ENCODE data around the gene RGS2. TPM values are rescaled to one million over a fixed set of nuclear protein-coding genes. Genes with fewer than 3 reads are reported as not detected.

Gene RGS2
- total RNA-seq, 2 donors from 2014 or later = 14.1 to 14.2 TPM

DNA sequence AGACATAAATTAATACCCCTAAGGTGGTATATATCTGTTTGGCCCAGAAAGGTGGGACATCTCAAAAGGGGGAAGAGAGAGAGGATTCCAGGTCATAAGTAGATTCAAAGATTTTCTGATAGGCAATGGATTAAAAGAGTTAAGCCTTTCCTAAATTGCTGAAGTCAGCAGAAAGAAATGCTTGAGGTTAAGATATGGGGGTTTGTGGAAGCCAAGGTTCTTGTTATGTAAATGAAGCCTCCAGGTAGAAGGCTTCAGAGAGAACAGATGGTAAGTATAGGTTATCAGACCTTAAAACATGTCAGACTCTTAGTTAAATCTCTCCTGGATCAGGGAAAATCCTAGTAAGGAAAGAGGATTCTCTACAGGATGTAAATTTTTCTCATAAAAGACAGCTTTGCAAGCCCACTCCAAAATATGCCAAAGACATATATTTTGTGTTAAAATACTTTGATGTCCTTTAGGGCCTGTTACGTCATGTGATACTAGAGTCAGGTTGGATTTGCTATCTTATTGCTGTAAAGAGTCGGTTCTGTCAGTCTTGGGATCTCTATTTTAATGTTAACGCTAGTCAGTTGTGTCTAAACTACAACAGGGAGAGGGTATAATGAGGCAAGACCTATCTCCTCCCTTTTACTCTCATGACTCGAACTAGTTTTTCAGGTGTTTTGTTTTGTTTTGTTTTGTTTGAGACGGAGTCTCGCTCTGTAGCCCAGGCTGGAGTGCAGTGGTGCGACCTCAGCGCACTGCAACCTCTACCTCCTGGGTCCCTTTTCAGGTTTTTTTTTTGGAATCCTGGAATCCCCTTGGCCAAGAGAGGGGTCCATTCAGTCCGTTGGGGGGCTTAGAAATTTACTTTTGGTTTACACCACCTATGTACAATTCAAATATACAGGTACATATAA is 30.6 kb downstream of the RGS2 start:
- WGBS, 2 experiments (ENCODE audit: insufficient coverage in 1 of 2, insufficient read length in 1 of 2) = 74 to 80% methylated on average over 5 to 9 of the region's 9 CpGs
- no peaks in the 10 kb centered on the region for H3K36me3 Mint-ChIP-seq (ENCODE audit: low read depth)
- H3K9me3 ChIP-seq (ENCODE audit: control insufficient read depth, low read length) = no peaks in the 10 kb centered on the region
- H3K27ac ChIP-seq (ENCODE audit: low read depth, low read length) = no peak overlapping the region
- peaks cover 10% of the 10 kb centered on the region for H3K4me1 Mint-ChIP-seq
- no peak overlapping the region for H3K4me3 ChIP-seq (ENCODE audit: low read length)
- TF ChIP-seq, protein P1, sequence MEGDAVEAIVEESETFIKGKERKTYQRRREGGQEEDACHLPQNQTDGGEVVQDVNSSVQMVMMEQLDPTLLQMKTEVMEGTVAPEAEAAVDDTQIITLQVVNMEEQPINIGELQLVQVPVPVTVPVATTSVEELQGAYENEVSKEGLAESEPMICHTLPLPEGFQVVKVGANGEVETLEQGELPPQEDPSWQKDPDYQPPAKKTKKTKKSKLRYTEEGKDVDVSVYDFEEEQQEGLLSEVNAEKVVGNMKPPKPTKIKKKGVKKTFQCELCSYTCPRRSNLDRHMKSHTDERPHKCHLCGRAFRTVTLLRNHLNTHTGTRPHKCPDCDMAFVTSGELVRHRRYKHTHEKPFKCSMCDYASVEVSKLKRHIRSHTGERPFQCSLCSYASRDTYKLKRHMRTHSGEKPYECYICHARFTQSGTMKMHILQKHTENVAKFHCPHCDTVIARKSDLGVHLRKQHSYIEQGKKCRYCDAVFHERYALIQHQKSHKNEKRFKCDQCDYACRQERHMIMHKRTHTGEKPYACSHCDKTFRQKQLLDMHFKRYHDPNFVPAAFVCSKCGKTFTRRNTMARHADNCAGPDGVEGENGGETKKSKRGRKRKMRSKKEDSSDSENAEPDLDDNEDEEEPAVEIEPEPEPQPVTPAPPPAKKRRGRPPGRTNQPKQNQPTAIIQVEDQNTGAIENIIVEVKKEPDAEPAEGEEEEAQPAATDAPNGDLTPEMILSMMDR (conservative IDR thresholded peaks at IDR 0.05) = no peak
- no peak for DNase-seq
- H3K27me3 ChIP-seq (ENCODE audit: control insufficient read depth, insufficient read depth, low read length, poor library complexity, severe bottlenecking) = no peaks in the 10 kb centered on the region
- H3K27ac Mint-ChIP-seq = no peak overlapping the region
- H3K27me3 Mint-ChIP-seq (ENCODE audit: insufficient read depth) = no peaks in the 10 kb centered on the region
- no peak overlapping the region for H3K9ac ChIP-seq (ENCODE audit: extremely low read depth, low read length, poor library complexity, severe bottlenecking)
- H3K36me3 ChIP-seq (ENCODE audit: control insufficient read depth, insufficient read depth, low read length) = no peaks in the 10 kb centered on the region
- H3K9me3 Mint-ChIP-seq = no peaks in the 10 kb centered on the region
- H3K4me3 Mint-ChIP-seq = no peak overlapping the region
- no peaks in the 10 kb centered on the region for H3K4me1 ChIP-seq (ENCODE audit: control insufficient read depth, insufficient read depth, low read length)

GRCh38 chr1:192844360-192844759 is 35.5 kb downstream of the RGS2 start:
- WGBS, 2 experiments (ENCODE audit: insufficient coverage in 1 of 2, insufficient read length in 1 of 2) = 100% methylated on average over 1 of the region's 1 CpG; no CpG with 5 or more reads in 1 of the 2 experiments
- TF ChIP-seq, protein P1 (conservative IDR thresholded peaks at IDR 0.05) = no peak

DNA sequence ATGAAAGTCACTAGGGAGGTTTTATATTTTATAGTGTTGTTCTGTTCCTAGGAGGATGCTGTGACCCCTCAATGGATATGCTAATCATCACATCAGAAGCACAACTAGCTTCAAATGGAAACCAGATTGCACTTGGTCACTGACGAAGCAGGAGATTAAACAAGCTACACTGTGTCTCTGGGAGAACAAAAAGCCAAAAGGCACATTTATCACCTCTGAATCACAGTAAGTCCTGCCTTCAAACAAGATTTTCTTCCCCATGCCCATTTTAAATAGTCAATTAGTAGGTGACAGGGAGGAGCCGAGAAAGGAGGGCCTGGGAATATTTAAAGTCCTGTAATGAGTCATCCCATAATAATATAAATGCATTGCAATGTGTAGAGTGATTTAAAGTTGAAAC is 38.1 kb downstream of the RGS2 start:
- Histone ChIP-seq H3K4me3 (ENCODE audit: low read length) (no peak overlapping the region), H3K9ac (ENCODE audit: extremely low read depth, low read length, poor library complexity, severe bottlenecking) (no peak overlapping the region), H3K4me1 (ENCODE audit: control insufficient read depth, insufficient read depth, low read length) (no peaks in the 10 kb centered on the region), H3K27ac (ENCODE audit: low read depth, low read length) (no peak overlapping the region), H3K27me3 (ENCODE audit: control insufficient read depth, insufficient read depth, low read length, poor library complexity, severe bottlenecking) (no peaks in the 10 kb centered on the region), H3K36me3 (ENCODE audit: control insufficient read depth, insufficient read depth, low read length) (no peaks in the 10 kb centered on the region), H3K9me3 (ENCODE audit: control insufficient read depth, low read length) (no peaks in the 10 kb centered on the region)
- Mint-ChIP-seq H3K36me3 (ENCODE audit: low read depth) (no peaks in the 10 kb centered on the region), H3K27ac (no peak overlapping the region), H3K4me1 (peaks cover 15% of the 10 kb centered on the region), H3K9me3 (no peaks in the 10 kb centered on the region), H3K4me3 (no peak overlapping the region), H3K27me3 (ENCODE audit: insufficient read depth) (no peaks in the 10 kb centered on the region)
- no peak for DNase-seq
- WGBS, 2 experiments (ENCODE audit: insufficient coverage in 1 of 2, insufficient read length in 1 of 2) = 74% methylated on average over 1 of the region's 2 CpGs; no CpG with 5 or more reads in 1 of the 2 experiments
- TF ChIP-seq, protein P1 (conservative IDR thresholded peaks at IDR 0.05) = no peak

More at GRCh38 chr1:192844360-192844759, 35.5 kb downstream of the RGS2 start:
- H3K36me3 ChIP-seq (ENCODE audit: control insufficient read depth, insufficient read depth, low read length) = no peaks in the 10 kb centered on the region
- H3K4me1 ChIP-seq (ENCODE audit: control insufficient read depth, insufficient read depth, low read length) = no peaks in the 10 kb centered on the region
- Mint-ChIP-seq H3K27ac (no peak overlapping the region), H3K27me3 (ENCODE audit: insufficient read depth) (no peaks in the 10 kb centered on the region), H3K4me1 (peaks cover 20% of the 10 kb centered on the region), H3K9me3 (no peaks in the 10 kb centered on the region), H3K4me3 (no peak overlapping the region), H3K36me3 (ENCODE audit: low read depth) (no peaks in the 10 kb centered on the region)
- no peak overlapping the region for H3K27ac ChIP-seq (ENCODE audit: low read depth, low read length)
- no peaks in the 10 kb centered on the region for H3K9me3 ChIP-seq (ENCODE audit: control insufficient read depth, low read length)
- no peak overlapping the region for H3K9ac ChIP-seq (ENCODE audit: extremely low read depth, low read length, poor library complexity, severe bottlenecking)
- no peaks in the 10 kb centered on the region for H3K27me3 ChIP-seq (ENCODE audit: control insufficient read depth, insufficient read depth, low read length, poor library complexity, severe bottlenecking)
- DNase-seq = no peak
- H3K4me3 ChIP-seq (ENCODE audit: low read length) = no peak overlapping the region

Data from endodermal cell (in vitro differentiated cells).